GM18861 (cell line): ENCODE results near the gene KRTAP20-4.

ENCODE experiments used
- ATAC-seq: cut with Tn5 transposase; IDR thresholded peaks from one replicate; pipeline ENCODE4 v1.9.1; 2021; ENCODE audit not compliant: unreplicated experiment

The KRTAP20-4 gene

GRCh38 chr21:30620522-30620921, at the start of gene KRTAP20-4:
Gene KRTAP20-4 (plus strand): TSS chr21:30620627.
- ATAC-seq: no peak

DNA sequence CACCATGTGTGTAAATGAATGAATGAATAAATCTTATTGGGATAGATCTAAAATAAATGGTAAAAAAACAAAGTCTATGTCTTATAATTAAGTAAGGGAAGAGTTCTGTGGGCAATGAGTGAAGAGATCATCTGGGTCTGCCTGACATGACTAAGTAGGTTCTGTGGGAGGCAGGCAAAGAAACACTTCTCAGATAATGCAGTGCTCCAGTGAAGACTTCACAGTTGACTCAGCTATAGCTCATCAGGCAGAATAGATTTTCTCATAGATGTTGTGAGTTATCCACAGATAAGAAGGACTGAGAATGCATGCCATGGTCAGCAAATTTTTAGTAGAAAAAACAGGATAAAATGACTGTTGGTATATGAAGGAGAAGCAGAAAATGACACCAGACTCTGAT, 42.7 kb upstream of the KRTAP20-4 start:
- ATAC-seq: no peak

- ATAC-seq: no peak
These were observed 41.1 kb upstream of the KRTAP20-4 start for GRCh38 chr21:30579346-30579745.

- no peak for ATAC-seq
These were observed 40.3 kb upstream of the KRTAP20-4 start for GRCh38 chr21:30580132-30580531.

GRCh38 chr21:30582870-30583269, 37.6 kb upstream of the KRTAP20-4 start:
- no peak for ATAC-seq

GRCh38 chr21:30590297-30590696, 30.1 kb upstream of the KRTAP20-4 start, which contains the start of gene KRTAP22-2:
Gene KRTAP22-2 (minus strand): TSS chr21:30590397.
- no peak for ATAC-seq

- ATAC-seq: no peak
These were observed 28.3 kb upstream of the KRTAP20-4 start, which contains the start of gene KRTAP6-3 for GRCh38 chr21:30592140-30592539. Gene KRTAP6-3 (plus strand): TSS chr21:30592440. CDS start chr21:30592446, 6 bp downstream.

- no peak for ATAC-seq
These were observed 21.6 kb upstream of the KRTAP20-4 start, which contains the start of gene KRTAP6-2 for GRCh38 chr21:30598802-30599201. Gene KRTAP6-2 (minus strand): TSS chr21:30598902. CDS start chr21:30598874, 28 bp downstream.

- no peak for ATAC-seq
These were observed 19.6 kb upstream of the KRTAP20-4 start, which contains the start of gene KRTAP22-1 for GRCh38 chr21:30600787-30601186. Gene KRTAP22-1 (plus strand): TSS chr21:30601087.

- ATAC-seq: no peak
These were observed 14.5 kb upstream of the KRTAP20-4 start for GRCh38 chr21:30605968-30606367.

- ATAC-seq: no peak
These were observed 8.3 kb upstream of the KRTAP20-4 start for GRCh38 chr21:30612132-30612531.

GRCh38 chr21:30613836-30614235, 6.6 kb upstream of the KRTAP20-4 start, which contains the start of gene KRTAP6-1:
Gene KRTAP6-1 (minus strand): TSS chr21:30613930. CDS start chr21:30613904, 26 bp downstream.
- no peak for ATAC-seq

DNA sequence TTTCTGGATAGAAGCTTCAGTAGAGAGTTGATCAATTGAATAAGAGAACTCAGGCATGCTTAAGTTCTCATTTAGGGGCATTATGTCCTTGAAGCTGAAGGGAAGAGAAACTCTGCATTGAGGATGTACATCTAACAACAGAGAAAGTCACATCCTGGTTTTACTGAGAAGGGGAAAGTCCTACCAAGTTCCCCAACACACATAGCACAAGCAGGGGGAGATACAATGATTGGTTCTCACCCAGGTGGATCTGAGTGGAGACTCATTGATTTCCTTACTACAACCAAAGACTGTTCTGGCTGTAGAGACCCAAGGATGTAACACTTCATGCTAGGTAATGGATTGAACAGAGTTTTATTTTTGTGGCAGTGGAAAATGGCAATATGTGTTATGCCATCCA, 5.2 kb upstream of the KRTAP20-4 start:
- no peak for ATAC-seq

GRCh38 chr21:30616125-30616524, 4.3 kb upstream of the KRTAP20-4 start, which contains the start of gene KRTAP20-1:
Gene KRTAP20-1 (plus strand): TSS chr21:30616425. CDS start chr21:30616455, 30 bp downstream.
- ATAC-seq: no peak

GRCh38 chr21:30620080-30620479, 347 bp upstream of the KRTAP20-4 start:
- ATAC-seq: no peak

DNA sequence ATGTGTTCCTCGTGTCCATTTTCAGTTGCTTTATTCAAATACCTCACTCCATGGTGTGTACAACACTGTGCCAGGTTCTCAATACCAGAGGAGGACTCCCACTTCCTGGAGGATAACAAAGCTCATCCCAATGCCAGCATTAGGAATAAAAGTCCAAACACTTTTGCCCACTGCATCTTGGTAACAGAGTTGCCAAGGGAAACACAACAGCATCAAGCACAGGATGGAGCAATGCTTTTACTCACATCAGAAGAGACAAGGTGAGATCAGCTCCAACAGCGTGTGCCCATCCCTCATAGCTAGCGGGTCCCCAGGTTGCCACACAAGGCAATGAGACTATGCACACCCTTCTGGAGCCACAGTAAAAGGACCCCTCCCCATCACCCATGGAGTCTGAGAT, 2.9 kb downstream of the KRTAP20-4 start:
- ATAC-seq: no peak

GRCh38 chr21:30625449-30626165, 5.2 kb downstream of the KRTAP20-4 start:
- ATAC-seq: no peak

- no peak for ATAC-seq
These were observed 7.7 kb downstream of the KRTAP20-4 start for GRCh38 chr21:30628109-30628508.

GRCh38 chr21:30629200-30629599, 8.8 kb downstream of the KRTAP20-4 start:
- ATAC-seq: no peak

DNA sequence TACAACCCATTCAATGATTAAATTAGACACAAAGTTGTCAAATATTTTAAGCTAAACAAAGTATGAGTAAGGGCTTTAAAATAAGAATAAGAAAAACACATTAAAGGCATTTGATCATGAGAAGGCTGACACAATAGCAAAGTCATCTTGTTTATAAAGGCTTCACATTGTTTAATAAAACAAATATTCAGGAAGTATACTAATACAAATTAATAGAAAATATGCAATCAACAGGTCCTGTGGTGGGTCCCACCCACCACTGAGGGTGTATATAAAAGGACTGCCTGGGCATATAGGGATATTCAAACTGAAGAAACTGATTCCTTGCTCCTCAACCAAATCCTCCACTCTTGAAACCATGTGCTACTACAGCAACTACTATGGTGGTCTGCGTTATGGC, 14.5 kb downstream of the KRTAP20-4 start, which contains the start of gene KRTAP20-2:
Gene KRTAP20-2, plus strand, starts transcription at position 301 of the 400 bp plus-strand sequence. Its CDS starts 58 bp downstream, at position 359.
- ATAC-seq: no peak

DNA sequence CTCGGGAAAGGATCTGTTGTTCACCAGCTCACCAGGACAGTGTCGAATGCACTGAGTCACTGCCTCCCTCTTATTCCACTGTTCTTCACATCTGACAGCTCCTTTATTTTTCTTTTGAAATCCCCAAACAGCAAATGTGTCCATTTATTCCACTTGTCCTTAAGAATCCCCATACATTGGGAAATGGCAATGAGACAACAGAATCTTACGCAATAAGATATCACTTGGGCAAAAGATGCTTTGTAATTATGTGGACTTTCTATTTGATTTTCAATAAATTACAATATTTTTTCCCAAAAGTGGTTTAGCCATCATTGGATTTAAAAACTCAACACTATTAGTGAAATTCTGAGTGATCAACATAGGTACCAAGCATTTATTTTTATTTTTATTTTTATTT, 18.3 kb downstream of the KRTAP20-4 start:
- ATAC-seq: no peak

GRCh38 chr21:30642564-30642963, 22.1 kb downstream of the KRTAP20-4 start, which contains the start of gene KRTAP20-3:
Gene KRTAP20-3 (plus strand): TSS chr21:30642864.
- ATAC-seq: no peak
